NK-92 (cell line): ENCODE measurements around the gene RESF1.

Source experiments
- DNase-seq: peaks from one replicate; lab custom pipeline; 2025; ENCODE audit not compliant: unreplicated experiment; lab: John Stamatoyannopoulos, UW

RESF1 gene

DNA sequence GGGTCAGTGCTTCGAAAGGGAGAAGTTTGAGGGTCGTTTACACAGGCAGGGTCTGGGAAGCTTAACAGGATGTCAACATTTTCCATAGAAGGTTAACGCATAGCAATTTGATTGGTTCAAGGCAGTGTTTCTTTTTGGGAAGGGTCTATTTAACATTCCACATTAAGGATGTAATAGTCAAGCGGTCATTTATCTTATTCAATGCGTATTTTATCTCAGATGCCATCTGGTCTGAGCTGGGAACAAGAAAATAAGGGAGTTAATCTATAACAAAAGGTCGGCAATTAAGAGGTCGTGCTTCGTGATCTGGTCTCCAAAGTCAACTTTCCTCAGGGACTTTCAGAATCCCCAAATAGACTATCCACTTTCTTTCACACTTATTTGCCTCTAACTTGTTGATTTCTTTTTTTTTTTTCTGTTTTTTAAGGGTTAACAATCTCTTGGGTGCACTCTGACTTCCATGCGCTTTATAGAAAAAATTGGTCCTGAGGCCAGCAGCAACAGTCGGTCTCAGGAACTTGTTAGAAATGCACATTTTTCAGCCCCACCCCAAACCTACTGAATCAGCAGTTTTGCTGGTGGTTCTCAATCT lies 550 bp upstream of the RESF1 start:
- DNase-seq = no peak

DNA sequence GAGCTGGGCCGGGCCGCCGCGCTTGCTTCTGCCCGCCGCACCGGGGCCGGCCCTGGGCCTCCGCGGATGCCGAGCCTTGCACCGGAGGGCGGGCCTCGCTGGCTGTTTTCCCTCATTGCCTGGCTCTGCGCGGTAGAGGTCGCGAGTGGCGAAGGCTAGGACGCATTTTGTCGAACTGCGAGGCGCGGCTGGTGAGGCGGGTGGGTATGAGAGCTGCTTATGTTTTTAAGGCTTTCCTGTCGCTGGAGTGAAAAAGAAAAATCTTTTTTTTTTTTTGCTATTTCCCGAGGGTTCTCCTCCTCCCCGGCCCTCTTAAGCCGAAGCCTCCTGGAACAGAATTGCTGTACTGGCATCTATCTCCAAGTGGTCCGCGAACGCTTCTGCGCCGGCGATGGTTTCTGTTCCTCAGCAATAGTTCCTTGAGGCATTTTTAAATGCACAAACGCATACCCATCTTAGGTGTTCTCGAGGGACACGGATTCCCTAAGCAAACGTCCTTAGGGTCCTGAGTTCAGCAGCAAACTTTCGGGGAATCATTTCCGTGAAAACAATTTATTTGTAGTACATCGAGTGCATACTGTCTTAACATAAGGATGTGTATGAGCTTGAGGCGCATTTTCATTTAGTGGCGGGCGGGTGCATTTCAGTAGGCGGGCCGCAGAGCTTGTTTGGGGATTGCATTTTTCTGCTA lies 631 bp downstream of the RESF1 start:
- DNase-seq = no peak

DNA sequence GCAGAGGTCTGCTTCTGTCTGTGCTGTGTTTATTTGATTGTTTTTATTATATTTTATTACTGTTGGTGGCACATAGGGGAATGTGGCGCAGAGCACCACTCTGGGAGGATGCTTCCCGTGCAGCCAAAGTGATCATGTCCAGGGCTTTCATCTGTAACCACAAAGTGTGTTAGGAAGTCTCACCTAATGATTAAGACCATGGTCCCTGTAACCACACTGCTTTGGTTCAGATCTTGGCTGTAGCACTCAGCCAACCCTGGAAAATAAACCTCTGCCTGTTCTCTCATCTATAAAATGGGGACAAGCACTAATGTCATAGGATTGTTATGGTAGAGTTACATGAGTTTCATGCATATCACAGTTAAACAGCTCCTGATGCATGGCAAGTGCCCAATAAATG lies 1.9 kb downstream of the RESF1 start:
- no peak for DNase-seq

GRCh38 chr12:31962076-31962475 lies 2.9 kb downstream of the RESF1 start:
- DNase-seq = no peak

- no peak for DNase-seq
Observed at GRCh38 chr12:31964280-31964679, 5.1 kb downstream of the RESF1 start.

- DNase-seq = no peak
Observed at GRCh38 chr12:31965090-31965489, 5.9 kb downstream of the RESF1 start.

- DNase-seq = no peak
Observed at GRCh38 chr12:31966558-31967205, 7.5 kb downstream of the RESF1 start.

GRCh38 chr12:31967539-31967938 lies 8.3 kb downstream of the RESF1 start:
- no peak for DNase-seq

- DNase-seq = no peak
Observed at GRCh38 chr12:31970199-31970598, 11.0 kb downstream of the RESF1 start.

DNA sequence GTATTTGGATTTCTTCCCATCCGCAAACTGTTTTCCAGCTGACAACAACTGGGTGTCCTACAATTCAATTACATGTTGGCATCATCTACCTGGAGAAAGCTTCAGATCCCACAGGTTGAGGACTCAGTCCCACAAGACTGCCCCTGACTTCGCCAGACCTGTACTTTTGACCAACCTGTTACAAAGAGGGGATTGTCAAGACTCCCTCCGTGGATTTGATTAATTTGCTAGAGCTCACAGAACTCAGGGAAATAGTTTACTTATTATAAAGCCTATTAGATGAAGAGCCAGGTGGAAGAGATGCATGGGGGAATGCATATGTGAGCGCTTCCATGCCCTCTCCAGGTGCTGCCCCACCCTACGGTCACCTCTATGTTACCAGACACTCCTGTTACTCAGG lies 14.6 kb downstream of the RESF1 start:
- DNase-seq = no peak

DNA sequence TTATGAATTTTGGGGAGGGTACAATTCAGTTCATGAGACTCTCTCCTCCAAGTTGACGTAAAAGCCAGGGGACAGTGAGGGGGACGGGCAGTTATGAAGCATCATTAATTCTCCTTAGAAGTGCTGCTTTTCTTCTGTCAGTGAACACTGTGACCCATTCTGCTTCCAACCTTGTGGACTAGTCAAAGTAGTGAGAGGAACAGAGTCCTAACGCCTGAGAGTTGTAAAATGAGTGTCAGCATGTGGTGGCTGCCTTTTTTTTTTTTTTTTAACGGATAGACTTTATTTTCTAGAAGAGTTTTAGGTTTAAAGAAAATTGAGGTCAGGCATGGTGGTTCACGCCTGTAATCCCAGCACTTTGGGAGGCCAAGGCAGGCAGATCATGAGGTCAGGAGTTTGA lies 15.5 kb downstream of the RESF1 start:
- no peak for DNase-seq

- no peak for DNase-seq
Observed at GRCh38 chr12:31984806-31985591, 25.8 kb downstream of the RESF1 start.

GRCh38 chr12:31985832-31986231 lies 26.6 kb downstream of the RESF1 start:
- no peak for DNase-seq

GRCh38 chr12:31989571-31990362 lies 30.6 kb downstream of the RESF1 start:
- DNase-seq = no peak

DNA sequence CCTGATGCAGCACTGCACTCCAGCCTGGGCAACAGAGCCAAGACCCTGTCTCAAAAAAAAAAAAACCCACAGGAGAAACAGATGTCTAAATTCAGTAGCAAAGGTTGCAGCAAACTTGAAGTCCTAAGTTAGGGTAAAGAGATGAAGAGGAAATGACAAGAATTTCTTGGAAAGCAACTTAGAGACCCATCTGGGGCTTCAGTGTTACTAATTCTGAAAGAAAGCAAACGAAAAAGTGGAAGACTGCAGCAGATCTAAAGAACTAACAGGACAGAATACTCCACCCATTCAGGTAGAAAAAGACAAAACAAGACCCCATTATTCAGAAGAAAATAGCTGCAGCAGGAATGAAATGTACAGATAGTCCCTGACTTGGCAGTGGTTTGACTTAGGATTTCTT lies 31.9 kb downstream of the RESF1 start:
- DNase-seq = no peak

DNA sequence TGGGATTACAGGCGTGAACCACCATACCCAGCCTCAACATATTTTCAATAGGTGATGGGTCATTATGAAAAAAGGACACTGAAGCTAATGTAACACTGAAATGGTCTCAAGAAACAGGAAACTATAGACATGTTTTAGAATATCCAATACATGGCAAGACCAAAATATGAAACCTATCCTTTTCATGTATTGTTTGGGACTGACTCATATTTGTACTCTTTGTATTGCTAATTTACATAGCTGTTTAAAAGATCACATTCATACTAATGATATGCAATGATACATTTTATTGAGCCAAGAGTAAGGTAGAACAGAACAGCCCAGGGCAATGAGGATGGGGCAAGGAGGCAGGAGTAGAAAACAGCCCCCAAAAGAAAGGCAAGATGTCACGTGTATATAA lies 32.6 kb downstream of the RESF1 start:
- DNase-seq = no peak

- DNase-seq = no peak
Observed at GRCh38 chr12:31999692-32000091, 40.5 kb downstream of the RESF1 start.

GRCh38 chr12:32000373-32001005 lies 41.3 kb downstream of the RESF1 start:
- DNase-seq = no peak

DNA sequence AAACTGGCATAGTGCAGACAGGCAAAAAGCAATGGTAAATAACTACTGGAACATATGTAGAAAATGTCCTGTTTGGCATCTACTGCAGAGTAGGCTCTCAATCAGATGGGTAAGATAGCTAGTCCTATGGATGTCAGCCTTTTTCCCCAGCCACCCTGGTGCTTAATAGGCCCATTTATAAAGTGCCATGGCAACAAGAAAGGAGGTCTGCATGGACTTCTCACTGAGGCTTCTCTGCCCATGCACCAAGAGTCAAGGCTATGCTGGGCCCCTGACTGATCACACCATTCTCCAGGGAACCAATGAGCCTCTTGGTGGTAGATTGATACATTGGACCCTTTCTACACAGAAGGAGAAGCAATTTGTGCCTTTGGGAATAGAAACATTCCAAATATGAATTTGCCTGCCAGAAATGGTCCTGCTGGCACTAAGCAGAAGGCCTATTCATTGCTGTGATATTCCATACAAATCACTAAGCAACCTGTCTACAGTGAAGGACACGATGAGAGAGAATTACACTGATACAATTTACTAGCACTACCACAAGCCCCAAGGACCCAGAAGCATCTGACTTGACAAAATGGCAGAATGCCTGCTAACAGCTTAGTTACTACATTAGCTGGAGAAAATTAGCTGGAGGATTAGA lies 43.8 kb downstream of the RESF1 start:
- DNase-seq = no peak

DNA sequence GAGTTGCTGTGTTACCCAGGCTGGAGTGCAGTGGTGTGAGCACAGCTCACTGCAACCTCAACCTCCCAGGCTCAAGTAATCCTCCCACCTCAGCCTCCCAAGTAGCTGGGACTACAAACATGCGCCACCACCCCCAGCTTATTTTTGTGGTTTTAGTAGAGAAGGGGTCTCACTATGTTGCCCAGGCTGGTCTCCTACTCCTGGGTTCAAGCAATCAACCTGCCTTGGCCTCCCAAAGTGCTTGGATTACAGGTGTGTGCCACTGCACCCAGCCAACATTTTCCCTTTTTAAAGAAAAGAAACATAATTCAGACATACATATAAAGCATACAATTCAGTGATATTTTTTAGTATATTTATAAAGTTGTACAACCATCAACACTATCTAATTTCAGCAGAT lies 44.4 kb downstream of the RESF1 start:
- no peak for DNase-seq
